Islet of Langerhans (tissue), 1 donor: ENCODE data around the gene DUS2.

ENCODE experiments used
- FAIRE-seq: peaks from one replicate; lab custom pipeline; 2011; peaks lifted over from hg19 to GRCh38; lab: Jason Lieb, UNC

The DUS2 gene

GRCh38 chr16:68047987-68048386 is 24.9 kb downstream of the DUS2 start:
- FAIRE-seq = no peak

DNA sequence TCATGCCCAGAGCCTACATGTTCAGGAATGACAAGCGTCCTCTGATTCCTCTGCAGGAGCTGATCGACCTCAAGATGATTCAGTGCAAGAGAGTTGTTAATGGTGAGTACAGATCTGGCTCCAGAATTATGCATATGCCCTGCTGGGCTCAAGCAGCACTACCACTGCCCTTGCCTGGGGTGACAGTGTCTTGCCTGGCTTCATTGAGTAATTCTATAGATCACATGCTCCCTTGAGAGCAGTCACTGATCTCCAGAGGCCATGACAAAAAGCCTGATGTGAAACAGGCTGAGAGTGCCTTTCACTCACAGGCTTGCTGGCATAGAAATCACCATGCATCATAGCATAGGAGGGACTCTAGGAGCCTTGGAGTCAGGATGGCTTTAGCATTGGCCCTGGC is 26.4 kb downstream of the DUS2 start:
- FAIRE-seq = no peak

DNA sequence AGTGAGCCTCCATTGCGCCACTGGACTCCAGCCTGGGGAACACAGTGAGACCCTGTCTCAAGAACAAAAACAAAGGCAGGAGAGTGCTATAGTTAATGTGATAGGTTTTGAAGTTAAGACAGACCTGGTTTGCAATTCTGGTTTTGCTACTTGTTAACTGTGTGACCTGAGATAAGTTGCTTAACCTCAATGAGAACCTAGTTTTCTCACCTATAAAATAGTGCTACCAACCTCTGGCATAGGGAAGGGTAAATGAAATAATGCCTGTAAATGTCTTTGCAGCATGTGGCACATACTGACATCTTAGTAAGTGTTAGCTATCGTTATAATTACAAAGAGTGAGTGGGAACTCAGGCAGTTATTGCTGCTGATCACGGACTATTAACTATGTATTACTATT is 32.3 kb downstream of the DUS2 start:
- no peak for FAIRE-seq

GRCh38 chr16:68059804-68060203 is 36.7 kb downstream of the DUS2 start:
- no peak for FAIRE-seq

- no peak for FAIRE-seq
These were observed 38.3 kb downstream of the DUS2 start for GRCh38 chr16:68061396-68061795.

DNA sequence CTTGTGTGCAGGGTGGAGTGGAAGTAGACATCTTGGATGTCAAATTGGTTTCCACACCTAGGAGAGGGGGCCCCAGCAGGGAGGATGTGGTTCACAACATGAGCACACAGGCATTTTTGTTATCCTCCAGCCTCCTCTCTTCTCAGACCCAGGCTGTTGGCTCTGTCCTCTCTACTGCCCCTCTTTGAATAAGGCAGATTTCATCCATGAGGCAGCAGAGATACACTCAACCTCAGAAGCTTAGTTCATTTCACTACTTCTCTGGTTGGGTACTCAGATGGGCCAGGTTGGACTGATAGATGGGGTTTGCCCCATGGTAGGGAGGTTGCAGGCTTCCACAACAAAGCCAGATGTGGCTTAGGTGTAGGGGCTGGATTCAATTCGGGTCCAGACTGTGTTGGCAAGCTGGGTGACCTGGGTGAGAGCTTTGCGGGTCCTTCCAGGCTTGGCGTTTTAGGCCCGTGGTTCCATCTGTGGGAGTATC is 39.9 kb downstream of the DUS2 start:
- FAIRE-seq = no peak

DNA sequence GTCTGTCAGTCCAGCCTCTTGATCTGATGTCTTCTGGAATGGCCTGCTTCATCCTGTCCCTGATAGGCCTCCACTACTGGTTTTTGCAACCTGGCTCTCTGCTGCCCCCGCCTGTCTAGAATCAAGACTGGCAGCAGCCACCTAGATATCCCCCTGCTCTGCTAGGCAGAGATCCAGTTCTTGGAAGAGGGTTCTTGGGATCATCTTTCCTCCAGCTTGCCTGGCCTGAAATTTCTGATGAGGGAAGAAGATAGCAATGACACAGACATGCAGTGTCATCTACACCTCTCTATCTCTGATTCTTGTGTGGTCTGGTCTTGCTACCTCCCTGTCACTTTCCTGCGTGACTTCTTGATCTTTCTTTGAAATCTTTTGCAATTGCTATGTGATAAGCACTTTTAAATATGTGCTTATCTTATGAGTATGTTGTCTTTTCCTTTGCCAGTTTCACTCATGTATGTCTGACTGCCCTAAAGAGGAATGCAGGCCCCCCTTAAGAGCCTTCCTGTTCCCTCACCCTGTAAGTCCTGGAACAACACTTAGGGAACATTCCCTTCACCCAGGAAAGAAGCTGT is 41.8 kb downstream of the DUS2 start:
- FAIRE-seq = no peak

- no peak for FAIRE-seq
These were observed 42.7 kb downstream of the DUS2 start for GRCh38 chr16:68065716-68066305.

DNA sequence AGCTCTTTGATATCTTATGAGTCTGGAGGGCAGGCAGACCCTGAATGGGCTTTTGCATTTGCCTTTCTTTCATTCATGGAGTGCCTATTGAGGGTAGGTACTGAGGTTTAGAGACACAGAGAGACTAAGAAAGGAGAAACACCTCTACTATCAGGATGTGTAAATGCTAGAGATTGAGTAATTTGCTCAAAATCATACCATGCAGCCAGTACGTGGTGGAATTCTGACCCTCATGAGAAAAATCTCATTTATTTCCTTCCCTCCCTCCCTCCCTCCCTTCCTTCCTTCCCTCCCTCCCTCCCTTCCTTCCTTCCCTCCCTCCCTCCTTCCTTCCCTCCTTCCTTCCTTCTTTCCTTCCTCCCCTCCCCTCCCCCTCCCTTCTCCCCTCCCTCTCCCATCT is 43.7 kb downstream of the DUS2 start:
- no peak for FAIRE-seq

GRCh38 chr16:68068926-68069325 is 45.8 kb downstream of the DUS2 start:
- FAIRE-seq = no peak

DNA sequence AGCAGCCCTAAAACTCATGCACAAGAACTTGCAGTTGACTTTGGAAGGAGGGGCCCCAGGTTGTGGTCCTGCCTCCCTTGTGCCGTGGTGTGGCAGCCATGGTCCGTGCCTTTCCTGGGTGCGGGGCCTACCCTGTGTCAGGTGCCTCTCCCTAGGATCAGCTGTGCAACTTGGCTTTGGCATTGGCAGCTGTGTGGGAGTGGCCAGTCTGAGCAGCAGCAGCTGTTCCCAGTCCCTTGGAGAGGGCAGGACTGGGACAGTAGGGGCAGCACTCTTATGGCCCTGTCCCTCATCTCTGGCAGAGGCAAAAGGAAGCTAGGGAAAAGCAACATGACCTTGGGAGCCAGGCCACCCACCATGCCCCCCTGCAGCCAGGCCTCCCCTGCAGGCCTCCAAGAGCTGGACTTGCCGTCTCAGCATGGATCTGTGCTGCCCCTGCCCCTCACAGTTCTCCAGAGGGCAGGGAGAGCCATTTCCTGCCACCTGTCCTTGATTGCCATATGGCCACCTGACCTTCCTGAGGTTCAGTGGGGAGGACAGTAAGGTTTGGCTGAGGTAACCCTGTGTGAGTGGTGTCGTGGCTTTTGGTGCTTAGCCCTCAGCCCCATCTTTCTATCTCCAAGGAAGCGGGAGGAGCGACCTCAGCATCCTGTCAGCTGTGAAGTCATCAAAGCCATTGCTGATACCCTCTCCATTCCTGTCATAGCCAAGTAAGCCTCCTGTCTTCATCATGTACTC is 46.6 kb downstream of the DUS2 start:
- FAIRE-seq = no peak

DNA sequence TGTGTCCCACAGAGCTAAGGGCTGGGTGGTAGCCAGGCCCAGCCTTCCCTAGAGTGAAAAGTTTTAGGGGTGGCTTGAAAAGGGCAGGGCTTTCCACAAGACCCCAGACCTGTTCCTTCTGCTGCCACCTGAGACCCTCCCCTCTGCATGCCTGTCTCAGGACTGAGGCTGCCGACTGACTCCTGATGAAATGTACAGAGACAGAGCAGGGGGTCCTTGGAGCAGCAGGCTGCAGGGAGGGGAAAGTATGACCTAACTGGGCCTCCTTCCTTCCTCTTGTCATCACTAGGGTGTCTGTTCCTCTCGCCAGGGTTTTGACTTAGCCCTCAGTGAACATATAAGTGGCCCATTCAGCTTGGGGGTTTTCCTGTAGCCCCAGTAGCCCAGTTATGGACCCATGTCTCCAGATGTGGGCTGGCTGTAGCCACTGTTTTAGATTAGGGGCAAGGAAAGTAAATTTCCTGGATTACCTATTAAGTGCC is 47.2 kb downstream of the DUS2 start:
- no peak for FAIRE-seq

- FAIRE-seq = no peak
These were observed 47.9 kb downstream of the DUS2 start for GRCh38 chr16:68070806-68071517.

DNA sequence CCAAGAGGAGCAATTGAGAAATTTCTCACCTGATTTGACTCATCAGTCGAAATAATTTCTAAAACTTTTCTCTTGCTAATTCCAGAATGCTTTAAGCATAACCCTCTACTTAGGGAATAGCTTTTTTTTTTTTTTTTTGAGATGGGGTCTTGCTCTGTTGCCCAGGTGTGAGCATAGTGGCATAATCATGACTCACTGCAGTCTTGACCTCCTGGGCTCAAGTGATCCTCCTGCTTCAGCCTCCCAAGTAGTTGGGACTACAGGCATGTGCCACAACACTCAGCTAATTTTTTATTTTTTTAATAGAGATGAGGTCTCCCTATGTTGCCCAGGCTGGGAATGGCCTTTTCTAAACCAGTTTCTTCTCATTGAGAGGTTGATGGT is 48.4 kb downstream of the DUS2 start:
- no peak for FAIRE-seq

GRCh38 chr16:68072038-68072695 is 49.1 kb downstream of the DUS2 start:
- no peak for FAIRE-seq

- FAIRE-seq = no peak
These were observed 51.0 kb downstream of the DUS2 start for GRCh38 chr16:68073902-68074760.

GRCh38 chr16:68074850-68075555 is 51.9 kb downstream of the DUS2 start:
- no peak for FAIRE-seq

DNA sequence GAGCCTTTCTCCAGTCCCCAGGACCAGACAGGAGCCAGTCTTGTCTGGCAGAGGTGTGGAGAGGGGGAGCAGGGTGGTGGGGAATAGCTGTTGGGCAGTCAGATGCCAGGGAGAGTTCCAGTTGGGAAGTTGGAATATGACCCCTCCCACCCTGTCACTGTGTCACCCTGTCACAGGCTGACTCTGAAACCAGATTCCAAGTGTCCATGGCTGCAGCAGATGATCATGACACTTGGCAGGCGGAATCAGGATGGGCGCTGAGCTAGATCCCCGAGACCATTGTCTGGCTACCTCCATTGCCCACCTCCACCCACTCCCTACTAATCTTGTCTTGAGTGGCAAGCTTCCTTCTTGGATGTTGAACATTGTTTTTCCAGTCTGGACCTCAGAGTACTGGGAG is 52.9 kb downstream of the DUS2 start:
- FAIRE-seq = no peak

DNA sequence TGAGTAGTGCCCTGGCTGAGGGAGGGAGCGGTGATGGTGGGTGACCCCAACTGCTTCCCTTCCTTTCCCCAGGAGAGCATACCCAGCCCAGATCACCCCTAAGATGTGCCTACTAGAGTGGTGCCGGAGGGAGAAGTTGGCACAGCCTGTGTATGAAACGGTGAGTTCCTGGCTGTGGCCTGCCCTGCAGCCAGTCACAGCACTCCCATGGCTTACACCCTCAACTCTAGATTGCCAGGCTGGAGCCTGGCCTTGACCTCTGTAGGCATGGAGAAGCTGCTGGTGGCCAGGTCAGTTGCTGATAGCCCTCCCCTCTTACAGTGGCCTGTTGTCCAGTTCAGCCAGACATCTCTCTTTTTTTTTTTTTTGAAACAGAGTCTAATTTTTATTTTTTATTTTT is 53.5 kb downstream of the DUS2 start:
- no peak for FAIRE-seq

DNA sequence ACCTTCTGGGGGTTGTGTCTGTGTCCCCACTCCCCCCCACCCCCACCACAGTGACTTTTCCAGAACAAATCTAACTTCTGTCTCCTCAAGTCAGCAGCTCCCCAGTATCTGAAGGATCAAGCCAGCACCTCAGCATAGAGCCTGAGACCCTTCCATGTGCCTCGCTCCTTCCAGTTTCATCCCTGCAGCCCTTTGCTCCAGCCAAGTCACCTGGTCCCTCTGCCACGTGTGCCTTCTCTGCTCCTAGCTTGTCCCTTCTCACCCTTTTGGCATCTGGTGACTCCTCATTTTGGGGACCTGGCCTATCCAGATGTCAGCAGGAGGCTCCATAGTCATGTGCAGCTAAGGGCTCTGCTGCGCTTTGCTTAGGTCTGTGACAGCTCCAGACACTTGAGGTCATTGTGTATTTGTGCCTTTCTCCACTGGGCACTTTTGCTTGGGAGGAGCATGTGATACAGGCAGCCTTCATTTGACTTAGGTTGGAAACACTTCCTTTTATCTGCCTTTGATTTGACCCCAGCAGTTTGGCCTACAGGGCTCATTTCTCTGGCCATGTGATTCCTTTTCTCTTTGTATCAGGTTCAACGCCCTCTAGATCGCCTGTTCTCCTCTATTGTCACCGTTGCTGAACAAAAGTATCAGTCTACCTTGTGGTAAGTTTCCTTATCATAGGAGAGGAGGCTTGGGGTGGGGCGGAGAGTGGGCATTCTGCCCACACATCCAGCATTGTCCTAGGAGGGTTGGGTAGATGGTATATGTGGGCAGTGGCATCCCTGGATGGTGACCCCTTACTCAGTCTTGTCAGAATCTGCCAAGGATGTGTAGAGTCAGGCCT is 55.0 kb downstream of the DUS2 start:
- no peak for FAIRE-seq
